Measurements from ENCODE around the gene ELN.

ELN gene

DNA sequence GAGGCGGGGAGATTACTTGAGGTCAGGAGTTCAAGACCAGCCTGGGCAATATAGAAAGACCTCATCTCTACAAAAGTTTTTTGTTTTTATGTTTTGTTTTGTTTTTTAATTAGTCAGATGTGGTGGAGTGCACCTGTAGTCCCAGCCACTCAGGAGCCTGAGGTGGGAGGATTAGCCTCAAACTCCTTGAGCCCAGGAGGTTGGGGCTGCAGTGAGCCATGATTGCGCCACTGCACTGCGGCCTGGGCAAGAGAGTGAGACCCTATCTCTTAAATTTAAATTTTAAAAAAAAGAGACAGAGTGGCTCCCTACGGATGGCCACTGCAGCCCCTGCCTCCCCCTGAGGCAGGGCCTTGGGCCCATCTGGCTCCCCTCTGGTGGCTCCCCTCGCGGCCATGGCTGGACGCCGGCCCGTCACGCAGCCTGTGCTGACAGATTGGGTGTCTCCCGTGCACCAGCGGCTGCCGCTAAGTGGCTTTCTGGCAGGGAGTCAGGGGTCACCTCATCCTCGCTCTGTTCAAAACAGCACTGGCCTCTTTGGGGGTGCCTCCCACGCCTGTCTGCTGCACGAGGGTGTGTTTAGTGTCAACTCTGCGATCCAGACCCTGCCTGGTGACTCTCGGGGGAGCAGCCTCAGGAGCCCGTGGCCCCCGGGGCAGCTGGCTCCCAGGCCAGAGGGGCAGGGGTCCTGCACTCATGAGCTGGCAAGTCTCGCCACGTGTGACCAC, 44.4 kb upstream of the ELN start:
- H3K56ac ChIP-seq (ENCODE audit: low read length) = no peak overlapping the region
- no peaks in the 10 kb centered on the region for H3K36me3 ChIP-seq (ENCODE audit: control insufficient read depth, insufficient read depth, low read length)
- H4K5ac ChIP-seq (ENCODE audit: low read length) = no peak overlapping the region
- no peaks in the 10 kb centered on the region for H3K4me1 ChIP-seq (ENCODE audit: control insufficient read depth, low read depth, low read length)
- no peak overlapping the region for H3K9ac ChIP-seq (ENCODE audit: low read length)
- no peaks in the 10 kb centered on the region for H3K79me1 ChIP-seq (ENCODE audit: low read length)
- no peak overlapping the region for H3K4ac ChIP-seq (ENCODE audit: low read depth, low read length)
- no peak overlapping the region for H3K27ac ChIP-seq (ENCODE audit: low read depth, low read length)
- no peak overlapping the region for H2BK5ac ChIP-seq (ENCODE audit: low read length)
- DNase-seq = no peak
- no peak overlapping the region for H2BK120ac ChIP-seq (ENCODE audit: low read depth, low read length)
- no peak overlapping the region for H3K4me3 ChIP-seq (ENCODE audit: low read length)
- H2BK15ac ChIP-seq (replicated peaks; ENCODE audit: low read depth) = no peak overlapping the region
- no peaks in the 10 kb centered on the region for H3K79me2 ChIP-seq (ENCODE audit: control insufficient read depth, insufficient read depth, low read length)
- no peak overlapping the region for H3K18ac ChIP-seq (ENCODE audit: low read length)
- H2AK5ac ChIP-seq (ENCODE audit: low read length) = no peak overlapping the region
- no CpG with 5 or more reads among the region's 22 CpGs for WGBS (ENCODE audit: extremely low coverage, insufficient coverage, low lambda C conversion rate)
- no peak overlapping the region for H3K4me2 ChIP-seq (ENCODE audit: low read length)
- no peak overlapping the region for H3K23ac ChIP-seq (ENCODE audit: low read length)
- H4K8ac ChIP-seq (ENCODE audit: low read depth, low read length) = no peak overlapping the region
- no peaks in the 10 kb centered on the region for H3K27me3 ChIP-seq (ENCODE audit: insufficient read depth, low read length, poor library complexity)

DNA sequence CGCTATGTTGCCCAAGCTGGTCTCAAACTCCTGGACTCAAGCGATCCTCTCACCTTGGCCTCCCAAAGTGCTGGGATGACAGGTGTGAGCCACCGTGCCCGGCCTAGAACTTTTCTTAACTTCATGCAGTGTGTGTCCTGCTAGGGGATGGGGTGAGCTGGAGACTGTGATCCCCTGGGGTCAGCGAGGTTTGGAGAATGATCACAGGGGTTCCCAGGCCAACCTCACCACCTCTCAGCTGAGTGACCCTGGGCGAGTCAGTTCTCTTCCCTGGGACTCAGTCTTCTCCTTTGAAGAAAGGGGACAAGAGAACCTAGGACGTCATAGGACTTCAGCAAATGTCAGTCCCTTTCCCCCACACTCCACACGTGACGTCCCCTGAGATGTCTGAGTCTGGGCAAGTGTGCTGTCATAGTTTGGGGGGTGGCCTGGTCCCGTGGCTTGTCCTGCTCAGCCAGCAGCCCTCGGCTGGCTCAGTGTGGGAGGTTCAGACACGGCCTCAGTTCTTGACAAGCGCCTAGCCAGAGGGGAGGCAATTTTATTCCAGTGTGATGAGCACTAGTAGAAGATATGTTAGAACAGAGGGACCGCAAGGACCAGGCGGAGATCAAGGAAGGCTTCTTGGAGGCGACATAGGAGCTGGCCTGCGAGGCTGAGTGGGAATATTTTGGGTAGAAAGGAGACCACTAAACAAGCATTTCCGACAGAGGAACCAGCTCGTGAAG, 43.3 kb upstream of the ELN start:
- no peak overlapping the region for H3K18ac ChIP-seq (ENCODE audit: low read length)
- no peak overlapping the region for H2BK120ac ChIP-seq (ENCODE audit: low read depth, low read length)
- no CpG with 5 or more reads among the region's 19 CpGs for WGBS (ENCODE audit: extremely low coverage, insufficient coverage, low lambda C conversion rate)

GRCh38 chr7:73985737-73986141, 42.2 kb upstream of the ELN start:
- no peaks in the 10 kb centered on the region for H3K79me1 ChIP-seq (ENCODE audit: low read length)
- H3K27ac ChIP-seq (ENCODE audit: low read depth, low read length) = no peak overlapping the region
- no peak for DNase-seq
- no peaks in the 10 kb centered on the region for H3K36me3 ChIP-seq (ENCODE audit: control insufficient read depth, insufficient read depth, low read length)
- no peaks in the 10 kb centered on the region for H3K4me1 ChIP-seq (ENCODE audit: control insufficient read depth, low read depth, low read length)
- H3K23ac ChIP-seq (ENCODE audit: low read length) = no peak overlapping the region
- H3K4me2 ChIP-seq (ENCODE audit: low read length) = no peak overlapping the region
- no peak overlapping the region for H2BK5ac ChIP-seq (ENCODE audit: low read length)
- WGBS (ENCODE audit: extremely low coverage, insufficient coverage, low lambda C conversion rate) = no CpG with 5 or more reads among the region's 13 CpGs
- no peak overlapping the region for H3K4me3 ChIP-seq (ENCODE audit: low read length)
- H4K5ac ChIP-seq (ENCODE audit: low read length) = no peak overlapping the region
- no peak overlapping the region for H2BK120ac ChIP-seq (ENCODE audit: low read depth, low read length)
- no peak overlapping the region for H4K8ac ChIP-seq (ENCODE audit: low read depth, low read length)
- no peak overlapping the region for H2BK15ac ChIP-seq (replicated peaks; ENCODE audit: low read depth)
- no peak overlapping the region for H3K9ac ChIP-seq (ENCODE audit: low read length)
- H2AK5ac ChIP-seq (ENCODE audit: low read length) = no peak overlapping the region
- no peak overlapping the region for H3K4ac ChIP-seq (ENCODE audit: low read depth, low read length)
- no peak overlapping the region for H3K18ac ChIP-seq (ENCODE audit: low read length)
- no peaks in the 10 kb centered on the region for H3K27me3 ChIP-seq (ENCODE audit: insufficient read depth, low read length, poor library complexity)
- no peaks in the 10 kb centered on the region for H3K79me2 ChIP-seq (ENCODE audit: control insufficient read depth, insufficient read depth, low read length)
- H3K56ac ChIP-seq (ENCODE audit: low read length) = no peak overlapping the region

More for the DNA sequence above, 43.3 kb upstream of the ELN start:
- Histone ChIP-seq H3K79me1 (ENCODE audit: low read length) (no peaks in the 10 kb centered on the region), H3K56ac (ENCODE audit: low read length) (no peak overlapping the region), H4K5ac (ENCODE audit: low read length) (no peak overlapping the region), H3K23ac (ENCODE audit: low read length) (no peak overlapping the region), H3K27ac (ENCODE audit: low read depth, low read length) (no peak overlapping the region), H3K4me2 (ENCODE audit: low read length) (no peak overlapping the region), H3K4me1 (ENCODE audit: control insufficient read depth, low read depth, low read length) (no peaks in the 10 kb centered on the region), H3K4ac (ENCODE audit: low read depth, low read length) (no peak overlapping the region), H3K4me3 (ENCODE audit: low read length) (no peak overlapping the region), H3K27me3 (ENCODE audit: insufficient read depth, low read length, poor library complexity) (no peaks in the 10 kb centered on the region), H2AK5ac (ENCODE audit: low read length) (no peak overlapping the region), H3K36me3 (ENCODE audit: control insufficient read depth, insufficient read depth, low read length) (no peaks in the 10 kb centered on the region), H3K9ac (ENCODE audit: low read length) (no peak overlapping the region), H2BK5ac (ENCODE audit: low read length) (no peak overlapping the region), H2BK15ac (replicated peaks; ENCODE audit: low read depth) (no peak overlapping the region), H4K8ac (ENCODE audit: low read depth, low read length) (no peak overlapping the region), H3K79me2 (ENCODE audit: control insufficient read depth, insufficient read depth, low read length) (no peaks in the 10 kb centered on the region)
- no peak for DNase-seq

DNA sequence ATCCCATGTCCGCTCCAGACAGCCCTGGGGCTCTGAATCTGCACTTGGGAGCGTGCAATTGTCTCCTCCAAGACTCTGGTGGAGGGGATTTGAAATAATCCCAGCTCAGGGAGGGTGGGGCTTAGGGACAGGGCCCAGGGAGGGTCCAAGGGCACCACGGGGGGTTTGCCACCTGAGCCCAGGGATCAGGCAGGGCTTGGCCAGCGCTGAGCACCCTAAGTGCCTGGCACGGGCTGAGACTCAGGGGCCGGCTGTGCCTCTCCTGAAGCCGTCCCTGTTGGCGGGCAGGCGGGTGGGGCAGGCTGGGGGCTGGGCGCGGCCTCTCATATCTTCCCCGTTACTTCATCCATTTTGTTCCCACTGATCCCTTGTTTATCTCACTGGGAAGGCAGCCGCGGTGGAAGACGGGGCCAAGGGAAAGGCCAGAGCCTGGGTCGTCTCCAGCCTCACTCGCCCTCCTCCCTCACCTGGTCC, 41.8 kb upstream of the ELN start:
- no peak overlapping the region for H3K4me2 ChIP-seq (ENCODE audit: low read length)
- H3K79me2 ChIP-seq (ENCODE audit: control insufficient read depth, insufficient read depth, low read length) = no peaks in the 10 kb centered on the region
- no CpG with 5 or more reads among the region's 17 CpGs for WGBS (ENCODE audit: extremely low coverage, insufficient coverage, low lambda C conversion rate)
- no peak overlapping the region for H3K56ac ChIP-seq (ENCODE audit: low read length)
- H3K18ac ChIP-seq (ENCODE audit: low read length) = no peak overlapping the region
- no peak overlapping the region for H3K4ac ChIP-seq (ENCODE audit: low read depth, low read length)
- H3K4me1 ChIP-seq (ENCODE audit: control insufficient read depth, low read depth, low read length) = no peaks in the 10 kb centered on the region
- no peak overlapping the region for H3K9ac ChIP-seq (ENCODE audit: low read length)
- DNase-seq = no peak
- H3K36me3 ChIP-seq (ENCODE audit: control insufficient read depth, insufficient read depth, low read length) = no peaks in the 10 kb centered on the region
- no peak overlapping the region for H3K4me3 ChIP-seq (ENCODE audit: low read length)
- no peak overlapping the region for H4K5ac ChIP-seq (ENCODE audit: low read length)
- H4K8ac ChIP-seq (ENCODE audit: low read depth, low read length) = no peak overlapping the region
- H2BK5ac ChIP-seq (ENCODE audit: low read length) = no peak overlapping the region
- H3K27me3 ChIP-seq (ENCODE audit: insufficient read depth, low read length, poor library complexity) = no peaks in the 10 kb centered on the region
- no peak overlapping the region for H3K27ac ChIP-seq (ENCODE audit: low read depth, low read length)
- no peak overlapping the region for H2AK5ac ChIP-seq (ENCODE audit: low read length)
- H3K79me1 ChIP-seq (ENCODE audit: low read length) = no peaks in the 10 kb centered on the region
- no peak overlapping the region for H3K23ac ChIP-seq (ENCODE audit: low read length)
- H2BK120ac ChIP-seq (ENCODE audit: low read depth, low read length) = no peak overlapping the region
- no peak overlapping the region for H2BK15ac ChIP-seq (replicated peaks; ENCODE audit: low read depth)

- H4K5ac ChIP-seq (ENCODE audit: low read length) = no peak overlapping the region
- H2AK5ac ChIP-seq (ENCODE audit: low read length) = no peak overlapping the region
- no peak overlapping the region for H2BK15ac ChIP-seq (replicated peaks; ENCODE audit: low read depth)
- no peak overlapping the region for H2BK120ac ChIP-seq (ENCODE audit: low read depth, low read length)
- no peaks in the 10 kb centered on the region for H3K27me3 ChIP-seq (ENCODE audit: insufficient read depth, low read length, poor library complexity)
- H3K79me1 ChIP-seq (ENCODE audit: low read length) = no peaks in the 10 kb centered on the region
- no peak for DNase-seq
- no peak overlapping the region for H4K8ac ChIP-seq (ENCODE audit: low read depth, low read length)
- H3K79me2 ChIP-seq (ENCODE audit: control insufficient read depth, insufficient read depth, low read length) = no peaks in the 10 kb centered on the region
- H3K9ac ChIP-seq (ENCODE audit: low read length) = no peak overlapping the region
- no peak overlapping the region for H3K18ac ChIP-seq (ENCODE audit: low read length)
- no peak overlapping the region for H3K23ac ChIP-seq (ENCODE audit: low read length)
- no CpG with 5 or more reads among the region's 4 CpGs for WGBS (ENCODE audit: extremely low coverage, insufficient coverage, low lambda C conversion rate)
- H3K36me3 ChIP-seq (ENCODE audit: control insufficient read depth, insufficient read depth, low read length) = no peaks in the 10 kb centered on the region
- H3K4me3 ChIP-seq (ENCODE audit: low read length) = no peak overlapping the region
- H3K4me1 ChIP-seq (ENCODE audit: control insufficient read depth, low read depth, low read length) = no peaks in the 10 kb centered on the region
- no peak overlapping the region for H2BK5ac ChIP-seq (ENCODE audit: low read length)
- H3K27ac ChIP-seq (ENCODE audit: low read depth, low read length) = no peak overlapping the region
- H3K56ac ChIP-seq (ENCODE audit: low read length) = no peak overlapping the region
- no peak overlapping the region for H3K4me2 ChIP-seq (ENCODE audit: low read length)
- no peak overlapping the region for H3K4ac ChIP-seq (ENCODE audit: low read depth, low read length)
Observed at GRCh38 chr7:73987298-73987697, 40.7 kb upstream of the ELN start.

Data from mesendoderm (in vitro differentiated cells).